HEK293 (cell line): Measurements from ENCODE around the gene HSDL2.

ENCODE experiments used
- CTCF ChIA-PET: fragments of 350-600 bp; formaldehyde crosslinking; extraction: SDS; loops from one replicate; lab custom pipeline; 2021; ENCODE audit warnings: antibody characterized with exemption; lab: Yijun Ruan, JAX
- POLR2A ChIA-PET: fragments of 300-600 bp; formaldehyde crosslinking; extraction: SDS; loops from one replicate; lab custom pipeline; 2020; ENCODE audit warnings: antibody characterized with exemption, inconsistent platforms; lab: Yijun Ruan, JAX
- H3K27ac ChIP-seq: fragments of 200-500 bp; sonication (Bioruptor generic); 2 replicates; pipeline ENCODE4 v1.5.1; 2014; ENCODE audit warnings: low read depth, low read length, control low read depth, inconsistent platforms; ENCODE audit errors: extremely low read depth
- H3K36me3 ChIP-seq, 2 experiments: fragments of 200-500 bp in 1 of 2; sonication (Bioruptor generic) in 1 of 2; 1 replicate in 1 of 2; 2 replicates in 1 of 2; pipeline ENCODE4 v1.5.1; 2014 to 2017; ENCODE audit warnings: inconsistent platforms in 2 of 2, low read length in 2 of 2; ENCODE audit not compliant: control insufficient read depth in 2 of 2, insufficient read depth in 1 of 2
- H3K4me1 ChIP-seq: fragments of 200-500 bp; sonication (Bioruptor generic); 2 replicates; pipeline ENCODE4 v1.5.1; 2014; ENCODE audit warnings: mild to moderate bottlenecking, low read length, inconsistent platforms; ENCODE audit not compliant: control insufficient read depth, insufficient read depth
- H3K4me3 ChIP-seq: 2 replicates; pipeline ENCODE4 v1.5.1; 2011; ENCODE audit warnings: low read depth, mild to moderate bottlenecking, control low read depth, low read length, moderate library complexity
- H3K9me3 ChIP-seq: fragments of 200-500 bp; sonication (Bioruptor generic); 2 replicates; pipeline ENCODE4 v1.5.1; 2014; ENCODE audit warnings: low read depth, low read length, inconsistent platforms; ENCODE audit not compliant: control insufficient read depth, insufficient read depth
- AEBP2 ChIP-seq: fragments of 450-650 bp; formaldehyde crosslinking; IDR thresholded peaks from 2 replicates; pipeline ENCODE4 v1.5.1; 2016; ENCODE audit warnings: missing biosample characterization, missing genetic modification characterization, borderline replicate concordance
- ATF2 ChIP-seq: fragments of 450-650 bp; formaldehyde crosslinking; IDR thresholded peaks from 2 replicates; pipeline ENCODE4 v1.5.1; 2016; ENCODE audit warnings: missing biosample characterization, missing genetic modification characterization, low read depth
- PRDM10 ChIP-seq: fragments of 450-650 bp; formaldehyde crosslinking; IDR thresholded peaks from 2 replicates; pipeline ENCODE4 v1.5.1; 2016; ENCODE audit warnings: missing biosample characterization, missing genetic modification characterization
- PRDM2 ChIP-seq: fragments of 450-650 bp; formaldehyde crosslinking; IDR thresholded peaks from 2 replicates; pipeline ENCODE4 v1.5.1; 2016; ENCODE audit warnings: missing biosample characterization, missing genetic modification characterization, borderline replicate concordance
- PRDM4 ChIP-seq: fragments of 450-650 bp; formaldehyde crosslinking; IDR thresholded peaks from 2 replicates; pipeline ENCODE4 v1.5.1; 2017; ENCODE audit warnings: missing biosample characterization, missing genetic modification characterization
- SETDB1 ChIP-seq: IDR thresholded peaks from one replicate; pipeline ENCODE4 v1.6.1; 2017; ENCODE audit warnings: mild to moderate bottlenecking, low read length, moderate library complexity, mixed read lengths; ENCODE audit not compliant: insufficient read length
- SP3 ChIP-seq: fragments of 450-650 bp; formaldehyde crosslinking; IDR thresholded peaks from 2 replicates; pipeline ENCODE4 v1.5.1; 2016; ENCODE audit warnings: missing biosample characterization, missing genetic modification characterization
- YY1 ChIP-seq: fragments of 450-650 bp; formaldehyde crosslinking; IDR thresholded peaks from 2 replicates; pipeline ENCODE4 v1.5.1; 2018; ENCODE audit warnings: missing biosample characterization, missing genetic modification characterization
- ZBTB17 ChIP-seq: fragments of 450-650 bp; formaldehyde crosslinking; IDR thresholded peaks from 2 replicates; pipeline ENCODE4 v1.5.1; 2016; ENCODE audit warnings: missing biosample characterization, missing genetic modification characterization
- ZBTB20 ChIP-seq: fragments of 450-650 bp; formaldehyde crosslinking; IDR thresholded peaks from 2 replicates; pipeline ENCODE4 v1.5.1; 2016; ENCODE audit warnings: missing biosample characterization, missing genetic modification characterization
- ZFP3 ChIP-seq: fragments of 450-650 bp; formaldehyde crosslinking; IDR thresholded peaks from 2 replicates; pipeline ENCODE4 v1.5.1; 2016; ENCODE audit warnings: low read depth, missing biosample characterization, missing genetic modification characterization
- ZNF2 ChIP-seq: fragments of 450-650 bp; formaldehyde crosslinking; IDR thresholded peaks from 2 replicates; pipeline ENCODE4 v1.5.1; 2016; ENCODE audit warnings: missing biosample characterization, missing genetic modification characterization
- ZNF214 ChIP-seq: fragments of 450-650 bp; formaldehyde crosslinking; IDR thresholded peaks from 2 replicates; pipeline ENCODE4 v1.5.1; 2017; ENCODE audit warnings: missing biosample characterization, mild to moderate bottlenecking, missing genetic modification characterization, borderline replicate concordance
- ZNF23 ChIP-seq: fragments of 450-650 bp; formaldehyde crosslinking; IDR thresholded peaks from 2 replicates; pipeline ENCODE4 v1.5.1; 2016; ENCODE audit warnings: missing biosample characterization, missing genetic modification characterization, borderline replicate concordance
- ZNF341 ChIP-seq: fragments of 450-650 bp; formaldehyde crosslinking; IDR thresholded peaks from 2 replicates; pipeline ENCODE4; 2016; ENCODE audit warnings: low read depth, missing biosample characterization, missing genetic modification characterization
- ZNF37A ChIP-seq: fragments of 450-650 bp; IDR thresholded peaks from 2 replicates; pipeline ENCODE4 v1.5.1; 2018; ENCODE audit warnings: missing biosample characterization, missing genetic modification characterization
- ZNF416 ChIP-seq: fragments of 450-650 bp; formaldehyde crosslinking; IDR thresholded peaks from 2 replicates; pipeline ENCODE4 v1.5.1; 2016; ENCODE audit warnings: missing biosample characterization, missing genetic modification characterization
- ZNF426 ChIP-seq: fragments of 450-650 bp; formaldehyde crosslinking; IDR thresholded peaks from 2 replicates; pipeline ENCODE4 v1.5.1; 2017; ENCODE audit warnings: missing biosample characterization, missing genetic modification characterization, mild to moderate bottlenecking, inconsistent platforms, moderate library complexity
- ZNF555 ChIP-seq: fragments of 450-650 bp; formaldehyde crosslinking; conservative IDR thresholded peaks from 2 replicates; pipeline ENCODE4 v1.5.1; 2017; ENCODE audit warnings: missing biosample characterization, mild to moderate bottlenecking, missing genetic modification characterization, inconsistent platforms
- ZNF600 ChIP-seq: fragments of 450-650 bp; formaldehyde crosslinking; IDR thresholded peaks from 2 replicates; pipeline ENCODE4 v1.5.1; 2016; ENCODE audit warnings: missing biosample characterization, missing genetic modification characterization
- ZNF626 ChIP-seq: fragments of 450-650 bp; sonication (Bioruptor Pico); formaldehyde crosslinking; IDR thresholded peaks from 2 replicates; pipeline ENCODE4 v1.5.1; 2018; ENCODE audit warnings: missing biosample characterization, missing genetic modification characterization, inconsistent platforms

HSDL2 gene

GRCh38 chr9:112348257-112349007 is 31.5 kb upstream of the HSDL2 start (continued):
- TF ChIP-seq ZNF341 (tag by site-specific recombination), result peak; percentile 85
- no peak for TF ChIP-seq PRDM4 (tag by site-specific recombination)
- TF ChIP-seq ZNF2, result 0 out of 2 replicates have a peak, but pooled peaks have one; percentile 26
- no peak for TF ChIP-seq PRDM2 (tag by site-specific recombination)
- 0 out of 2 replicates have a peak, but pooled peaks have one; percentile 18 for TF ChIP-seq ZBTB20 (tag by site-specific recombination)
- peak; percentile 75 for TF ChIP-seq ZBTB17
- peak; percentile 42; the same call in 1 of the 2 replicates for TF ChIP-seq PRDM10
- TF ChIP-seq YY1 (tag by site-specific recombination), result peak; percentile 69; the same call in 1 of the 2 replicates
- peak; percentile 70 for TF ChIP-seq ZFP3 (tag by site-specific recombination)
- TF ChIP-seq SETDB1, result peak; percentile 51

GRCh38 chr9:112349008-112349333 is 30.9 kb upstream of the HSDL2 start:
- Histone ChIP-seq H3K27ac (no peak overlapping the region), H3K4me1 (no peaks in the 10 kb centered on the region), H3K9me3 (no peaks in the 10 kb centered on the region), H3K36me3 (no peaks in the 10 kb centered on the region), H3K4me3 (peak overlapping the region; percentile 41; the same call in 1 of the 2 replicates)
- POLR2A ChIA-PET, result interaction anchor here (2.2 kb wide), 1 partner anchor 16 kb away, joined by 8 read pairs; the partner anchor contains the start of gene PTBP3
- CTCF ChIA-PET, result interaction anchor here (0.6 kb wide), 2 partner anchors 39 to 104 kb away, joined by 3 read pairs; no protein-coding TSS in a partner anchor
- TF ChIP-seq ZNF214 (tag by site-specific recombination) (no peak), ZNF600 (tag by site-specific recombination) (no peak), ZNF626 (tag by site-specific recombination) (no peak), ZNF37A (tag by site-specific recombination) (no peak), ZNF416 (tag by site-specific recombination) (no peak), SP3 (tag by site-specific recombination) (no peak), ZNF426 (tag by site-specific recombination) (no peak), ZNF23 (tag by site-specific recombination) (no peak), AEBP2 (tag by site-specific recombination) (no peak), ATF2 (no peak), ZNF555 (tag by site-specific recombination) (no peak)
